Ishikawa (cell line): ENCODE data around the gene HEYL.

ENCODE experiments used
- CEBPB ChIP-seq: IDR thresholded peaks from 2 replicates; pipeline ENCODE4 v1.6.1; 2012
- EP300 ChIP-seq: IDR thresholded peaks from 2 replicates; pipeline ENCODE4 v1.6.1; 2012; ENCODE audit warnings: borderline replicate concordance
- RAD21 ChIP-seq: IDR thresholded peaks from 2 replicates; pipeline ENCODE4 v1.6.1; 2012; ENCODE audit warnings: low read depth
- TAF1 ChIP-seq: IDR thresholded peaks from 2 replicates; pipeline ENCODE4 v1.6.1; 2012; ENCODE audit warnings: low read depth, mild to moderate bottlenecking
- TCF12 ChIP-seq: IDR thresholded peaks from 2 replicates; pipeline ENCODE4 v1.6.1; 2012; ENCODE audit warnings: low read depth
- ZBTB7A ChIP-seq: IDR thresholded peaks from 2 replicates; pipeline ENCODE4 v1.6.1; 2012; ENCODE audit warnings: low read depth
- TF ChIP-seq, protein P1 (sequence below): IDR thresholded peaks from 2 replicates; pipeline ENCODE4 v1.6.1; 2012
- TF ChIP-seq, protein P2 (sequence below): IDR thresholded peaks from 2 replicates; pipeline ENCODE4 v1.6.1; 2012
- TF ChIP-seq, protein P3 (sequence below): IDR thresholded peaks from 2 replicates; pipeline ENCODE4 v1.6.1; 2012; ENCODE audit warnings: low read depth, mild to moderate bottlenecking

DNA sequence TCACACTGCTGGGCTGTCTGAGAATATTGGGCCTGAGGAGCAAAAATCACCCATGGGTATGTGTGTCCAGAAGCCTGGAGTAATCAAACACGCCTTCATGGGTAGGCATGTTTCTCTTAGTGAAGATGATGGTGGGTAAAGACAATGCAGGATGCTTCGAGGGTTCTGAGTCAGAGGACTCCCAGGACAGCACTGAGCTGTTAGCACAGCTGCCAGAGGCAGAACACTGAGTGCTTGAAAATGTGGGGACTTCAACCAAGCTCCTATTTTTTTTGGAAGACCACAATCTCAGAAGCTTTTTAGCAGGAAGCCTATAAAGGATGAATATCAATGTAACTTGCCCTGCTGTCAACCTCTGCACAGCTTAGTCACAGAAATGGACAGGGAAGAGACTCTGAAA is 40.4 kb upstream of the HEYL start:
- TF ChIP-seq CEBPB: no peak
- TF ChIP-seq ZBTB7A: no peak
- TF ChIP-seq EP300: no peak
- no peak for TF ChIP-seq RAD21
- TF ChIP-seq, protein P1, sequence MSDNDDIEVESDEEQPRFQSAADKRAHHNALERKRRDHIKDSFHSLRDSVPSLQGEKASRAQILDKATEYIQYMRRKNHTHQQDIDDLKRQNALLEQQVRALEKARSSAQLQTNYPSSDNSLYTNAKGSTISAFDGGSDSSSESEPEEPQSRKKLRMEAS: no peak
- TF ChIP-seq, protein P2, sequence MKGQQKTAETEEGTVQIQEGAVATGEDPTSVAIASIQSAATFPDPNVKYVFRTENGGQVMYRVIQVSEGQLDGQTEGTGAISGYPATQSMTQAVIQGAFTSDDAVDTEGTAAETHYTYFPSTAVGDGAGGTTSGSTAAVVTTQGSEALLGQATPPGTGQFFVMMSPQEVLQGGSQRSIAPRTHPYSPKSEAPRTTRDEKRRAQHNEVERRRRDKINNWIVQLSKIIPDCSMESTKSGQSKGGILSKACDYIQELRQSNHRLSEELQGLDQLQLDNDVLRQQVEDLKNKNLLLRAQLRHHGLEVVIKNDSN: no peak
- TF ChIP-seq, protein P3, sequence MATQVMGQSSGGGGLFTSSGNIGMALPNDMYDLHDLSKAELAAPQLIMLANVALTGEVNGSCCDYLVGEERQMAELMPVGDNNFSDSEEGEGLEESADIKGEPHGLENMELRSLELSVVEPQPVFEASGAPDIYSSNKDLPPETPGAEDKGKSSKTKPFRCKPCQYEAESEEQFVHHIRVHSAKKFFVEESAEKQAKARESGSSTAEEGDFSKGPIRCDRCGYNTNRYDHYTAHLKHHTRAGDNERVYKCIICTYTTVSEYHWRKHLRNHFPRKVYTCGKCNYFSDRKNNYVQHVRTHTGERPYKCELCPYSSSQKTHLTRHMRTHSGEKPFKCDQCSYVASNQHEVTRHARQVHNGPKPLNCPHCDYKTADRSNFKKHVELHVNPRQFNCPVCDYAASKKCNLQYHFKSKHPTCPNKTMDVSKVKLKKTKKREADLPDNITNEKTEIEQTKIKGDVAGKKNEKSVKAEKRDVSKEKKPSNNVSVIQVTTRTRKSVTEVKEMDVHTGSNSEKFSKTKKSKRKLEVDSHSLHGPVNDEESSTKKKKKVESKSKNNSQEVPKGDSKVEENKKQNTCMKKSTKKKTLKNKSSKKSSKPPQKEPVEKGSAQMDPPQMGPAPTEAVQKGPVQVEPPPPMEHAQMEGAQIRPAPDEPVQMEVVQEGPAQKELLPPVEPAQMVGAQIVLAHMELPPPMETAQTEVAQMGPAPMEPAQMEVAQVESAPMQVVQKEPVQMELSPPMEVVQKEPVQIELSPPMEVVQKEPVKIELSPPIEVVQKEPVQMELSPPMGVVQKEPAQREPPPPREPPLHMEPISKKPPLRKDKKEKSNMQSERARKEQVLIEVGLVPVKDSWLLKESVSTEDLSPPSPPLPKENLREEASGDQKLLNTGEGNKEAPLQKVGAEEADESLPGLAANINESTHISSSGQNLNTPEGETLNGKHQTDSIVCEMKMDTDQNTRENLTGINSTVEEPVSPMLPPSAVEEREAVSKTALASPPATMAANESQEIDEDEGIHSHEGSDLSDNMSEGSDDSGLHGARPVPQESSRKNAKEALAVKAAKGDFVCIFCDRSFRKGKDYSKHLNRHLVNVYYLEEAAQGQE: no peak
- TF ChIP-seq TAF1: no peak
- TF ChIP-seq TCF12: no peak
